Measurements from ENCODE around the gene ATOH7. TPM values are rescaled to one million over a fixed set of nuclear protein-coding genes. Genes with fewer than 3 reads are reported as not detected.

The ATOH7 gene
- total RNA-seq, 3 donors from 2014 or later (not counting 1 experiment from before 2014, with no cell fraction given), result not detected

GRCh38 chr10:68194290-68194689 lies 37.6 kb downstream of the ATOH7 start:
- Mint-ChIP-seq H3K4me1 (no peaks in the 10 kb centered on the region), H3K36me3 (no peaks in the 10 kb centered on the region), H3K27me3 (ENCODE audit: low read depth in 2 of 2) (peaks cover 16 to 51% of the 10 kb centered on the region in 2 donors), H3K27ac (no peak overlapping the region), H3K4me3 (no peak overlapping the region), H3K9me3 (no peaks in the 10 kb centered on the region)
- ATAC-seq (no peak), DNase-seq (no peak)
- no peak overlapping the region for H3K27ac ChIP-seq (ENCODE audit: low read length)
- H3K9me3 ChIP-seq (ENCODE audit: control insufficient read depth, insufficient read depth, low read length), result no peaks in the 10 kb centered on the region
- intact Hi-C loops (cut with micrococcal nuclease), result no loop called here
- H3K4me3 ChIP-seq (ENCODE audit: low read length), result no peak overlapping the region
- H3K36me3 ChIP-seq (ENCODE audit: control insufficient read depth, insufficient read depth, low read length), result no peaks in the 10 kb centered on the region
- 96% methylated on average over 6 of the region's 6 CpGs for WGBS (ENCODE audit: insufficient coverage)
- TF ChIP-seq CTCF (IDR thresholded peaks at IDR 0.05), result no peak
- H3K27me3 ChIP-seq (ENCODE audit: control insufficient read depth, insufficient read depth, low read length), result peaks cover 4% of the 10 kb centered on the region
- no peaks in the 10 kb centered on the region for H3K4me1 ChIP-seq (ENCODE audit: control insufficient read depth, insufficient read depth, low read length)

GRCh38 chr10:68192113-68192512 lies 39.8 kb downstream of the ATOH7 start:
- Histone ChIP-seq H3K36me3 (ENCODE audit: control insufficient read depth, insufficient read depth, low read length) (no peaks in the 10 kb centered on the region), H3K4me1 (ENCODE audit: control insufficient read depth, insufficient read depth, low read length) (no peaks in the 10 kb centered on the region), H3K4me3 (ENCODE audit: low read length) (no peak overlapping the region), H3K27me3 (ENCODE audit: control insufficient read depth, insufficient read depth, low read length) (no peaks in the 10 kb centered on the region), H3K9me3 (ENCODE audit: control insufficient read depth, insufficient read depth, low read length) (no peaks in the 10 kb centered on the region), H3K27ac (ENCODE audit: low read length) (no peak overlapping the region)
- Mint-ChIP-seq H3K27ac (no peak overlapping the region), H3K9me3 (no peaks in the 10 kb centered on the region), H3K4me3 (no peak overlapping the region), H3K36me3 (no peaks in the 10 kb centered on the region), H3K27me3 (ENCODE audit: low read depth in 2 of 2) (peaks cover 13 to 30% of the 10 kb centered on the region in 2 donors), H3K4me1 (no peaks in the 10 kb centered on the region)
- no peak for DNase-seq
- intact Hi-C loops (cut with micrococcal nuclease), result no loop called here
- 85% methylated on average over 3 of the region's 3 CpGs for WGBS (ENCODE audit: insufficient coverage)
- TF ChIP-seq CTCF (IDR thresholded peaks at IDR 0.05), result no peak
- ATAC-seq, result no peak

- 90% methylated on average over 5 of the region's 6 CpGs for WGBS (ENCODE audit: insufficient coverage)
- ATAC-seq (no peak), DNase-seq (no peak)
- peaks cover 4% of the 10 kb centered on the region for H3K27me3 ChIP-seq (ENCODE audit: control insufficient read depth, insufficient read depth, low read length)
- no peaks in the 10 kb centered on the region for H3K4me1 ChIP-seq (ENCODE audit: control insufficient read depth, insufficient read depth, low read length)
- no peaks in the 10 kb centered on the region for H3K4me1 Mint-ChIP-seq
- no peak overlapping the region for H3K27ac Mint-ChIP-seq
- no peak overlapping the region for H3K4me3 ChIP-seq (ENCODE audit: low read length)
- no peak for TF ChIP-seq CTCF (IDR thresholded peaks at IDR 0.05)
- H3K36me3 ChIP-seq (ENCODE audit: control insufficient read depth, insufficient read depth, low read length), result no peaks in the 10 kb centered on the region
- no peak overlapping the region for H3K27ac ChIP-seq (ENCODE audit: low read length)
- H3K27me3 Mint-ChIP-seq (ENCODE audit: low read depth in 2 of 2), result peaks cover 21 to 40% of the 10 kb centered on the region in 2 donors
- no peaks in the 10 kb centered on the region for H3K9me3 Mint-ChIP-seq
- no peak overlapping the region for H3K4me3 Mint-ChIP-seq
- no peaks in the 10 kb centered on the region for H3K9me3 ChIP-seq (ENCODE audit: control insufficient read depth, insufficient read depth, low read length)
- H3K36me3 Mint-ChIP-seq, result no peaks in the 10 kb centered on the region
- intact Hi-C loops (cut with micrococcal nuclease), result no loop called here
Observed at GRCh38 chr10:68188835-68189234, 43.1 kb downstream of the ATOH7 start.

- no peak overlapping the region for H3K27ac ChIP-seq (ENCODE audit: low read length)
Observed at GRCh38 chr10:68185085-68185484, 46.8 kb downstream of the ATOH7 start.

More at GRCh38 chr10:68185085-68185484, 46.8 kb downstream of the ATOH7 start:
- no peaks in the 10 kb centered on the region for H3K4me1 ChIP-seq (ENCODE audit: control insufficient read depth, insufficient read depth, low read length)
- no peak for ATAC-seq
- no peak overlapping the region for H3K4me3 ChIP-seq (ENCODE audit: low read length)
- H3K9me3 ChIP-seq (ENCODE audit: control insufficient read depth, insufficient read depth, low read length), result no peaks in the 10 kb centered on the region
- WGBS (ENCODE audit: insufficient coverage), result 83% methylated on average over 2 of the region's 2 CpGs
- no peaks in the 10 kb centered on the region for H3K36me3 Mint-ChIP-seq
- no peak for DNase-seq
- H3K36me3 ChIP-seq (ENCODE audit: control insufficient read depth, insufficient read depth, low read length), result no peaks in the 10 kb centered on the region
- H3K9me3 Mint-ChIP-seq, result no peaks in the 10 kb centered on the region
- intact Hi-C loops (cut with micrococcal nuclease), result no loop called here
- H3K4me3 Mint-ChIP-seq, result no peak overlapping the region
- H3K27me3 Mint-ChIP-seq (ENCODE audit: low read depth in 2 of 2), result peaks cover 15 to 22% of the 10 kb centered on the region in 2 donors
- H3K4me1 Mint-ChIP-seq, result no peaks in the 10 kb centered on the region
- no peak for TF ChIP-seq CTCF (IDR thresholded peaks at IDR 0.05)
- H3K27ac Mint-ChIP-seq, result no peak overlapping the region
- H3K27me3 ChIP-seq (ENCODE audit: control insufficient read depth, insufficient read depth, low read length), result peaks cover 4% of the 10 kb centered on the region

Measured in natural killer cell (primary cell).